Astrocyte (in vitro differentiated cells and primary cell): ENCODE data around the gene UTS2. TPM values are rescaled to one million over a fixed set of nuclear protein-coding genes. Genes with fewer than 3 reads are reported as not detected.
A peak's percentile ranks its signal among the peaks of the same experiment; 100 is the strongest.

Source experiments
- DNase-seq: peaks from one replicate; pipeline ENCODE4 v3.0.0-alpha.2; 2010; ENCODE audit warnings: low read depth
- FAIRE-seq: peaks from 2 replicates; lab custom pipeline; 2011; peaks lifted over from hg19 to GRCh38; lab: Jason Lieb, UNC
- H2AFZ ChIP-seq: 2 replicates; pipeline ENCODE4 v1.6.0; 2012; ENCODE audit warnings: low read depth, low read length, inconsistent platforms
- H3K27ac ChIP-seq: 2 replicates; pipeline ENCODE4 v1.5.1; 2011; ENCODE audit warnings: low read depth, low read length, inconsistent platforms
- H3K27me3 ChIP-seq: 2 replicates; pipeline ENCODE4 v1.6.0; 2011; ENCODE audit warnings: low read length, inconsistent platforms; ENCODE audit not compliant: insufficient read depth
- H3K36me3 ChIP-seq: 2 replicates; pipeline ENCODE4 v1.5.1; 2011; ENCODE audit warnings: low read length, inconsistent platforms; ENCODE audit not compliant: insufficient read depth
- H3K4me1 ChIP-seq: 2 replicates; pipeline ENCODE4 v1.5.1; 2011; ENCODE audit warnings: low read length, inconsistent platforms; ENCODE audit not compliant: insufficient read depth
- H3K4me2 ChIP-seq: 2 replicates; pipeline ENCODE4 v1.6.0; 2012; ENCODE audit warnings: low read length, inconsistent platforms
- H3K4me3 ChIP-seq: 2 replicates; pipeline ENCODE4 v1.5.1; 2011; ENCODE audit warnings: low read depth, mild to moderate bottlenecking, low read length, inconsistent platforms; ENCODE audit not compliant: insufficient read depth
- H3K79me2 ChIP-seq: 2 replicates; pipeline ENCODE4 v1.6.0; 2012; ENCODE audit warnings: mild to moderate bottlenecking, low read length, inconsistent platforms; ENCODE audit not compliant: insufficient read depth
- H3K9ac ChIP-seq: 2 replicates; pipeline ENCODE4 v1.6.0; 2012; ENCODE audit warnings: mild to moderate bottlenecking, low read length, inconsistent platforms
- H3K9me3 ChIP-seq: 2 replicates; pipeline ENCODE4 v1.5.1; 2012; ENCODE audit warnings: low read depth, mild to moderate bottlenecking, low read length, inconsistent platforms; ENCODE audit not compliant: insufficient read depth
- H4K20me1 ChIP-seq: 2 replicates; pipeline ENCODE4 v1.6.0; 2012; ENCODE audit warnings: low read length, inconsistent platforms; ENCODE audit not compliant: insufficient read depth
- H3K27ac Mint-ChIP-seq: one replicate; pipeline ENCODE4 v1.8.0; 2021; ENCODE audit warnings: mild to moderate bottlenecking, mixed read lengths; ENCODE audit not compliant: unreplicated experiment
- H3K27me3 Mint-ChIP-seq: one replicate; pipeline ENCODE4 v1.8.0; 2021; ENCODE audit warnings: low read depth, mixed read lengths; ENCODE audit not compliant: unreplicated experiment
- H3K36me3 Mint-ChIP-seq: one replicate; pipeline ENCODE4 v1.8.0; 2021; ENCODE audit warnings: low read depth, mixed read lengths; ENCODE audit not compliant: unreplicated experiment
- H3K4me1 Mint-ChIP-seq: one replicate; pipeline ENCODE4 v1.8.0; 2021; ENCODE audit warnings: low read depth, mixed read lengths; ENCODE audit not compliant: unreplicated experiment
- H3K4me3 Mint-ChIP-seq: one replicate; pipeline ENCODE4 v1.8.0; 2021; ENCODE audit warnings: mild to moderate bottlenecking, moderate library complexity, mixed read lengths; ENCODE audit not compliant: unreplicated experiment
- H3K9me3 Mint-ChIP-seq: one replicate; pipeline ENCODE4 v1.8.0; 2021; ENCODE audit warnings: mild to moderate bottlenecking, mixed read lengths; ENCODE audit not compliant: unreplicated experiment
- EZH2 ChIP-seq: IDR thresholded peaks from 2 replicates; pipeline ENCODE4 v1.6.1; 2012; ENCODE audit warnings: mild to moderate bottlenecking, low read length, inconsistent platforms; ENCODE audit not compliant: insufficient read depth
- total RNA-seq: library from RNA; stranded (reverse); gene quantifications from 2 replicates; pipeline ENCODE4 v1.2.1, GENCODE V29; 2021
- TF ChIP-seq, protein P1 (sequence below): IDR thresholded peaks from 2 replicates; pipeline ENCODE4 v1.5.1; 2011; ENCODE audit warnings: low read depth, mild to moderate bottlenecking, inconsistent platforms, low read length, moderate library complexity; ENCODE audit not compliant: insufficient read depth

The UTS2 gene
- total RNA-seq, 1 donor from 2014 or later = not detected

GRCh38 chr1:7811476-7811875, 41.4 kb downstream of the UTS2 start:
- TF ChIP-seq, protein P1, sequence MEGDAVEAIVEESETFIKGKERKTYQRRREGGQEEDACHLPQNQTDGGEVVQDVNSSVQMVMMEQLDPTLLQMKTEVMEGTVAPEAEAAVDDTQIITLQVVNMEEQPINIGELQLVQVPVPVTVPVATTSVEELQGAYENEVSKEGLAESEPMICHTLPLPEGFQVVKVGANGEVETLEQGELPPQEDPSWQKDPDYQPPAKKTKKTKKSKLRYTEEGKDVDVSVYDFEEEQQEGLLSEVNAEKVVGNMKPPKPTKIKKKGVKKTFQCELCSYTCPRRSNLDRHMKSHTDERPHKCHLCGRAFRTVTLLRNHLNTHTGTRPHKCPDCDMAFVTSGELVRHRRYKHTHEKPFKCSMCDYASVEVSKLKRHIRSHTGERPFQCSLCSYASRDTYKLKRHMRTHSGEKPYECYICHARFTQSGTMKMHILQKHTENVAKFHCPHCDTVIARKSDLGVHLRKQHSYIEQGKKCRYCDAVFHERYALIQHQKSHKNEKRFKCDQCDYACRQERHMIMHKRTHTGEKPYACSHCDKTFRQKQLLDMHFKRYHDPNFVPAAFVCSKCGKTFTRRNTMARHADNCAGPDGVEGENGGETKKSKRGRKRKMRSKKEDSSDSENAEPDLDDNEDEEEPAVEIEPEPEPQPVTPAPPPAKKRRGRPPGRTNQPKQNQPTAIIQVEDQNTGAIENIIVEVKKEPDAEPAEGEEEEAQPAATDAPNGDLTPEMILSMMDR = no peak

DNA sequence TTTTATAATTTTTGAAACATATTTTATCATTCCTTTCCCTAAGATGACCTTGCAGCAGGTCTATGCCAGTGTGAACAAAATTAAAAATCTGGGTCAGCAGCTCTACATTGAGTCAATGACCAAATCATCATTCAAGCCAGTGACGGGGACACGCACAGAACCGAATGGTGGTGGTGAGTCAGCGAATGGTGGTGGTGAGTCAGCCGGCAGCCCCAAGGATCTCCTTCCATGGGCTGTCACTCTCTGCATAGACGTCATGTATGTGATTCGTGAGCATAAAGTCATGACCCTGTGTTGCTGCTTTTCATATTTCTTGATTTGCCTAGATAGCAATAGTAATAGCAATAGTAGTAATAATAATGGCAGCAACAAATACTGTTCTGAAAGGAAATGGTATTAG, 42.5 kb downstream of the UTS2 start:
- Mint-ChIP-seq H3K4me3 (peak overlapping the region; percentile 22), H3K9me3 (peaks cover 8% of the 10 kb centered on the region), H3K4me1 (peaks cover 9% of the 10 kb centered on the region), H3K27me3 (no peaks in the 10 kb centered on the region), H3K36me3 (peaks cover 8% of the 10 kb centered on the region), H3K27ac (no peak overlapping the region)
- Histone ChIP-seq H3K27ac (peak overlapping the region; percentile 20), H3K36me3 (no peaks in the 10 kb centered on the region), H4K20me1 (no peaks in the 10 kb centered on the region), H3K4me1 (no peaks in the 10 kb centered on the region), H3K9ac (no peak overlapping the region), H3K9me3 (peaks cover 10% of the 10 kb centered on the region), H3K4me3 (no peak overlapping the region), H2AFZ (no peak overlapping the region), H3K27me3 (no peaks in the 10 kb centered on the region), H3K79me2 (no peaks in the 10 kb centered on the region), H3K4me2 (no peak overlapping the region)
- FAIRE-seq = peak; percentile 64
- DNase-seq = peak; percentile 91
- no peak for TF ChIP-seq EZH2
- TF ChIP-seq, protein P1 = no peak

More at GRCh38 chr1:7811476-7811875, 41.4 kb downstream of the UTS2 start:
- H3K36me3 ChIP-seq = no peaks in the 10 kb centered on the region
- peaks cover 9% of the 10 kb centered on the region for H3K4me1 Mint-ChIP-seq
- H2AFZ ChIP-seq = no peak overlapping the region
- H3K4me3 ChIP-seq = no peak overlapping the region
- no peak overlapping the region for H3K27ac Mint-ChIP-seq
- no peak overlapping the region for H3K4me3 Mint-ChIP-seq
- H3K9ac ChIP-seq = no peak overlapping the region
- H4K20me1 ChIP-seq = no peaks in the 10 kb centered on the region
- H3K79me2 ChIP-seq = no peaks in the 10 kb centered on the region
- no peaks in the 10 kb centered on the region for H3K27me3 ChIP-seq
- H3K4me2 ChIP-seq = no peak overlapping the region
- H3K9me3 ChIP-seq = peaks cover 10% of the 10 kb centered on the region
- H3K27ac ChIP-seq = no peak overlapping the region
- DNase-seq (no peak), FAIRE-seq (no peak)
- peaks cover 8% of the 10 kb centered on the region for H3K36me3 Mint-ChIP-seq
- no peaks in the 10 kb centered on the region for H3K27me3 Mint-ChIP-seq
- no peaks in the 10 kb centered on the region for H3K4me1 ChIP-seq
- H3K9me3 Mint-ChIP-seq = peaks cover 8% of the 10 kb centered on the region

DNA sequence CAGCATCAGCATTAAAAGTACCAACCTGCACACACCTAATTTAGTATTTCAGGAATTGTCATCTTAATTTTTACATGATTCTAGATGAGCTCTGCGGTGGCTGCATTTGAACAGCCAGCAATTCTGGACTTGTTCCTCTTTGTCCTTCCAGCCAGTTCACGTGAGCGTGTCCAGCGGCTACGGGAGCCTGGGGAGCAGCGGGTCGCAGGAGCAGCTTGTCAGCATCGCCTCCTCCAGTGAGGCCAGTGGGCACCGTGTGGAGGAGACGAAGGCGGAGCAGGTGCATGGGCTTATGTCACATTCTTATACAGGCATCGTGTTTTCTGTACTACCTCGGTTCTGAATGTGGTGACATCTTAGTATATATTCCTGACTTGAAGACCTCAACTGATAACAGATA, 43.1 kb downstream of the UTS2 start:
- Mint-ChIP-seq H3K4me1 (peaks cover 9% of the 10 kb centered on the region), H3K27me3 (peaks cover 3% of the 10 kb centered on the region), H3K4me3 (no peak overlapping the region), H3K27ac (no peak overlapping the region), H3K9me3 (peaks cover 8% of the 10 kb centered on the region), H3K36me3 (peaks cover 12% of the 10 kb centered on the region)
- H3K4me3 ChIP-seq = no peak overlapping the region
- H3K9ac ChIP-seq = no peak overlapping the region
- H4K20me1 ChIP-seq = no peaks in the 10 kb centered on the region
- peaks cover 10% of the 10 kb centered on the region for H3K9me3 ChIP-seq
- H3K4me1 ChIP-seq = no peaks in the 10 kb centered on the region
- FAIRE-seq = no peak
- H3K4me2 ChIP-seq = no peak overlapping the region
- DNase-seq = no peak
- no peak for TF ChIP-seq EZH2
- TF ChIP-seq, protein P1 = no peak
- H3K27me3 ChIP-seq = no peaks in the 10 kb centered on the region
- H3K27ac ChIP-seq = peak overlapping the region; percentile 15
- H3K79me2 ChIP-seq = no peaks in the 10 kb centered on the region
- H2AFZ ChIP-seq = no peak overlapping the region
- no peaks in the 10 kb centered on the region for H3K36me3 ChIP-seq
